Transverse colon (tissue), 4 donors: ENCODE data around the gene HPCAL1.

Experiments used
- EP300 ChIP-seq: sonication (generic); formaldehyde crosslinking; IDR thresholded peaks from one replicate; pipeline ENCODE4 v1.6.1; 2017; ENCODE audit warnings: antibody characterized with exemption, low read depth
- POLR2AphosphoS5 ChIP-seq, 3 donors: sonication (generic); formaldehyde crosslinking; IDR thresholded peaks; one replicate each; pipeline ENCODE4 v1.6.1; 2016; ENCODE audit warnings: antibody characterized with exemption in 3 of 3
- TF ChIP-seq, protein P1 (sequence below), 5 experiments: fragments of 200-600 bp in 3 of 5; fragments of 450-650 bp in 2 of 5; sonication (generic) in 3 of 5; IDR thresholded peaks; 1 replicate in 2 of 5; 2 replicates in 3 of 5; pipeline ENCODE4 v1.5.1; 2016 to 2017; ENCODE audit warnings: antibody characterized with exemption in 5 of 5, inconsistent platforms in 3 of 5, mild to moderate bottlenecking in 2 of 5, moderate library complexity in 1 of 5

- TF ChIP-seq POLR2AphosphoS5 (IDR thresholded peaks at IDR 0.05) (no peak), EP300 (no peak)
- TF ChIP-seq, protein P1, sequence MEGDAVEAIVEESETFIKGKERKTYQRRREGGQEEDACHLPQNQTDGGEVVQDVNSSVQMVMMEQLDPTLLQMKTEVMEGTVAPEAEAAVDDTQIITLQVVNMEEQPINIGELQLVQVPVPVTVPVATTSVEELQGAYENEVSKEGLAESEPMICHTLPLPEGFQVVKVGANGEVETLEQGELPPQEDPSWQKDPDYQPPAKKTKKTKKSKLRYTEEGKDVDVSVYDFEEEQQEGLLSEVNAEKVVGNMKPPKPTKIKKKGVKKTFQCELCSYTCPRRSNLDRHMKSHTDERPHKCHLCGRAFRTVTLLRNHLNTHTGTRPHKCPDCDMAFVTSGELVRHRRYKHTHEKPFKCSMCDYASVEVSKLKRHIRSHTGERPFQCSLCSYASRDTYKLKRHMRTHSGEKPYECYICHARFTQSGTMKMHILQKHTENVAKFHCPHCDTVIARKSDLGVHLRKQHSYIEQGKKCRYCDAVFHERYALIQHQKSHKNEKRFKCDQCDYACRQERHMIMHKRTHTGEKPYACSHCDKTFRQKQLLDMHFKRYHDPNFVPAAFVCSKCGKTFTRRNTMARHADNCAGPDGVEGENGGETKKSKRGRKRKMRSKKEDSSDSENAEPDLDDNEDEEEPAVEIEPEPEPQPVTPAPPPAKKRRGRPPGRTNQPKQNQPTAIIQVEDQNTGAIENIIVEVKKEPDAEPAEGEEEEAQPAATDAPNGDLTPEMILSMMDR (IDR thresholded peaks at IDR 0.05), result no peak
These were observed 97.3 kb downstream of the HPCAL1 start for GRCh38 chr2:10400002-10400401.
